Pancreas (tissue), 10 donors: ENCODE measurements around the gene CAMK2G. TPM values are rescaled to one million over a fixed set of nuclear protein-coding genes. Genes with fewer than 3 reads are reported as not detected.

Source experiments
- ATAC-seq, 4 donors: fragments of 200-7000 bp; cut with Tn5 transposase; one replicate each; pipeline versions ENCODE4 v1.8.0 to v1.9.1; 2020; ENCODE audit warnings: mild to moderate bottlenecking in 4 of 4, moderate library complexity in 4 of 4
- DNase-seq, 6 donors: peaks; one replicate each; pipeline ENCODE4 v3.0.0-alpha.2; 2020
- FAIRE-seq: peaks from 2 replicates; lab custom pipeline; 2012; peaks lifted over from hg19 to GRCh38; lab: Jason Lieb, UNC
- H3K27ac ChIP-seq, 4 donors: fragments of 200-600 bp; sonication (generic); 1 replicate in 3 of 4; 2 replicates in 1 of 4; pipeline versions ENCODE4 v1.5.0 to v1.8.0; 2020
- H3K27me3 ChIP-seq, 4 donors: fragments of 200-600 bp; one replicate each; pipeline ENCODE4 v1.8.0; 2021
- H3K36me3 ChIP-seq, 3 donors: fragments of 200-600 bp; sonication (generic) in 1 of 3; one replicate each; pipeline versions ENCODE4 v1.5.0 to v1.8.0; 2020 to 2021
- H3K4me1 ChIP-seq, 3 donors: fragments of 200-600 bp; one replicate each; pipeline ENCODE4 v1.8.0; 2021
- H3K4me3 ChIP-seq, 4 donors: fragments of 200-600 bp; sonication (generic) in 2 of 4; one replicate each; pipeline versions ENCODE4 v1.5.0 to v1.8.0; 2020 to 2021
- H3K9me3 ChIP-seq, 4 donors: fragments of 200-600 bp; one replicate each; pipeline ENCODE4 v1.8.0; 2021
- CTCF ChIP-seq, 4 donors: fragments of 200-600 bp; sonication (generic) in 3 of 4; IDR thresholded peaks; one replicate each; pipeline versions ENCODE4 v1.5.0 to v1.8.0; 2021; ENCODE audit warnings: antibody characterized with exemption in 4 of 4
- WGBS, 2 donors: extraction: QIAGEN DNeasy Blood & Tissue Kit; methylation state at CpG; one replicate each; pipeline ENCODE4 v1.1.7; 2013; 5-methylcytosine and 5-hydroxymethylcytosine counted together
- intact Hi-C, 3 donors: fragments of 100-400 bp; cut with DNase I; formaldehyde crosslinking; loops; one replicate each; pipeline versions ENCODE4 v1.11.1 to v1.14.2; 2022
- polyA plus RNA-seq, 2 donors: library from polyadenylated mRNA; stranded (reverse); fragments of 200-250 nt; gene quantifications; one replicate each; pipeline ENCODE4 v1.2.3, GENCODE V29; 2013
- total RNA-seq, 6 donors: library from RNA; stranded (reverse); fragmentation: NEBNext Ultra II Directional in 4 of 6; extraction: Animal tissue kit (Norgen Biotek cat#: 25700) in 4 of 6; gene quantifications; one replicate each; pipeline versions ENCODE4 v1.2.1 to v1.2.4, GENCODE V29; 2021 to 2023
- donor health status: healthy with polysubstance abuse.
- donor health status: DM: no; HTN: no; CAD: no; lungs with moderate emphysema.
- donor health status: DM: no; HTN: no; CAD: no.
- donor health status: control.
- donor health status: control.
- donor health status: Bipolar disorder and iron deficiency.
- donor health status: DM: yes; HTN: yes; CAD: no.
- donor health status: DM: no; HTN: no; CAD: no.
- donor health status: DM: no; HTN: no; CAD: no.
- donor health status: DM: yes; HTN: yes; CAD: no.

CAMK2G gene
- total and polyA plus RNA-seq, 8 donors, result 5.3 to 18.4 (median 8.3) TPM

DNA sequence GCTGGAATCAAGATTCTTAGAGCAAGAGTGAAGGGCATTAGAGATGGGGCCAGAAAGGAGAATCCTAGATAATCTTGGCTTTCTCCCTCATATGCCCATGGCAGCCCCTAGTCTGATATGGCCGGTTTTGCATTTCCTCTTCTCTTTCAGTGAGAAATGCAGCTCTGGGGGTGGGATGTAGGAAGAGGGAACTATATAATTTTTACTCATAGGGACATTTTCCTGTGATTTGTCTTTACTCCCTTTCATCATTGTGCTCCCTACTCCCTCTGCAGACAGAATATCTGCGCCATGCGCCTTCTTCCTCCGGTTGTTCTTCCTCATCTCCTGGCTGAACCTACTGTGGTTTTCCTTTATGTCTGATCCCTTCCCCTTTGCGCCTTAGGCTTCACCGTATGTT is 109.3 kb downstream of the CAMK2G start:
- ATAC-seq (no peak), FAIRE-seq (no peak), DNase-seq (no peak)
- H3K36me3 ChIP-seq, result peaks cover 8 to 88% (median 55%) of the 10 kb centered on the region in 3 donors
- WGBS, 2 donors, result 94 to 96% methylated on average over 6 of the region's 6 CpGs
- TF ChIP-seq CTCF (IDR thresholded peaks at IDR 0.05), result no peak
- H3K4me3 ChIP-seq, result no peak overlapping the region
- intact Hi-C loops, result no loop called here
- no peaks in the 10 kb centered on the region for H3K27me3 ChIP-seq
- no peaks in the 10 kb centered on the region for H3K9me3 ChIP-seq
- H3K4me1 ChIP-seq, result no peaks in the 10 kb centered on the region
- no peak overlapping the region for H3K27ac ChIP-seq

GRCh38 chr10:73763343-73763742 is 111.0 kb downstream of the CAMK2G start:
- no peak for ATAC-seq
- Histone ChIP-seq H3K36me3 (peaks cover 8 to 81% (median 48%) of the 10 kb centered on the region in 3 donors), H3K27ac (no peak overlapping the region), H3K4me1 (no peaks in the 10 kb centered on the region), H3K27me3 (no peaks in the 10 kb centered on the region), H3K9me3 (no peaks in the 10 kb centered on the region), H3K4me3 (no peak overlapping the region)
- intact Hi-C loops, result no loop called here
- 88 to 90% methylated on average over 2 of the region's 2 CpGs for WGBS, 2 donors
- TF ChIP-seq CTCF (IDR thresholded peaks at IDR 0.05), result no peak
- no peak for FAIRE-seq
- no peak for DNase-seq

- no peak for FAIRE-seq
- H3K36me3 ChIP-seq, result peaks cover 8 to 77% (median 48%) of the 10 kb centered on the region in 3 donors
- WGBS, 2 donors, result 81 to 84% methylated on average over 2 of the region's 2 CpGs
Observed at GRCh38 chr10:73762915-73763314, 111.4 kb downstream of the CAMK2G start.

More at GRCh38 chr10:73762915-73763314, 111.4 kb downstream of the CAMK2G start:
- ATAC-seq (no peak), DNase-seq (no peak)
- intact Hi-C loops, result no loop called here
- Histone ChIP-seq H3K4me1 (no peaks in the 10 kb centered on the region), H3K27me3 (no peaks in the 10 kb centered on the region), H3K27ac (no peak overlapping the region), H3K9me3 (no peaks in the 10 kb centered on the region), H3K4me3 (no peak overlapping the region)
- TF ChIP-seq CTCF (IDR thresholded peaks at IDR 0.05), result no peak

Other genes starting within 250 kb of the CAMK2G start
- under 1 TPM in 2 of 6 donors, not detected in 4; 0.21 to 0.31 TPM for gene MYOZ1, start 233.1 kb downstream of the CAMK2G start, total RNA-seq
- gene MYOZ1, start 233.1 kb downstream of the CAMK2G start, polyA plus RNA-seq, result 1 to 10 TPM in 1 of 2 donors, under 1 TPM in 1; 0.11 to 1.2 TPM
- under 1 TPM in 1 of 6 donors, not detected in 5; 0.31 TPM for gene SYNPO2L, start 218.5 kb downstream of the CAMK2G start, total RNA-seq
- gene SYNPO2L, start 218.5 kb downstream of the CAMK2G start, polyA plus RNA-seq, result under 1 TPM; 0.02 to 0.04 TPM
- gene AGAP5, start 176.4 kb downstream of the CAMK2G start, total RNA-seq, result 1 to 10 TPM; 4.3 to 8.7 (median 7.0) TPM
- 10 to 100 TPM; 11.8 to 18.4 TPM for gene AGAP5, start 176.4 kb downstream of the CAMK2G start, polyA plus RNA-seq
- gene SEC24C, start 130.2 kb downstream of the CAMK2G start, total RNA-seq, result 10 to 100 TPM; 23.3 to 42.5 (median 30.2) TPM
- 10 to 100 TPM; 33.1 to 36.2 TPM for gene SEC24C, start 130.2 kb downstream of the CAMK2G start, polyA plus RNA-seq
- 1 to 10 TPM; 4.4 to 9.6 (median 7.3) TPM for gene CHCHD1, start 92.5 kb downstream of the CAMK2G start, total RNA-seq
- 10 to 100 TPM; 26.3 to 31.7 TPM for gene CHCHD1, start 92.5 kb downstream of the CAMK2G start, polyA plus RNA-seq
- 10 to 100 TPM; 20.7 to 73.3 (median 38.0) TPM for gene ZSWIM8, start 88.9 kb downstream of the CAMK2G start, total RNA-seq
- gene ZSWIM8, start 88.9 kb downstream of the CAMK2G start, polyA plus RNA-seq, result 100 to 1,000 TPM; 160 to 187 TPM
- gene NDST2, start 63.0 kb downstream of the CAMK2G start, total RNA-seq, result 10 to 100 TPM in 3 of 6 donors, 1 to 10 TPM in 3; 7.8 to 20.5 (median 10.2) TPM
- gene NDST2, start 63.0 kb downstream of the CAMK2G start, polyA plus RNA-seq, result 10 to 100 TPM; 12.6 to 17.7 TPM
- 10 to 100 TPM in 2 of 6 donors, 1 to 10 TPM in 4; 1.5 to 16.3 (median 3.6) TPM for gene PLAU, start 36.6 kb upstream of the CAMK2G start, total RNA-seq
- gene PLAU, start 36.6 kb upstream of the CAMK2G start, polyA plus RNA-seq, result 1 to 10 TPM; 3.0 to 6.4 TPM
- gene VCL, start 123.6 kb upstream of the CAMK2G start, total RNA-seq, result 10 to 100 TPM; 24.9 to 51.7 (median 32.1) TPM
- gene VCL, start 123.6 kb upstream of the CAMK2G start, polyA plus RNA-seq, result 10 to 100 TPM in 1 of 2 donors, 1 to 10 TPM in 1; 8.6 to 13.3 TPM